ENCODE results near the gene WWC1.
A peak's percentile ranks its signal among the peaks of the same experiment; 100 is the strongest.

WWC1 gene

DNA sequence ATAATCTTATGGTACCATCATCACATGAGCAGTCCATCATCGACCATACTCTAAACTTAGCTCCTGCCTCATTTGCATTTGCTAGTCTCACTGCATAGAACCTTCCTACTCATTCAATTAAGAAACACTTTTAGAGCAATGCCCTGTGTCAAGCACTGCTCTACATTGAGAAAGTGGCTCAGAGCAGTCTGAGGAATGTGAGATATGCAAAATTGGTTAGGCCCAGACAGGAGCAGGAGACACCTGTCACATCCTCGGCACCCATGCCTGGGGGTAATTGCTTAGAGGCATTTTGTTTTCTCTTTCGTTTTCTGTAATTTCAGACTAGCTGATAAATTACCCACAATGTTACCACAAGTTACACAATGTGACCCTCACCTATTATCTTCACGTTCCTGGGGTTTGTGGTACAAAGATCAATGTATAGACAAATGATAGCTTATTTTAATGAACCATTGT lies 189.9 kb downstream of the WWC1 start:
- no peak overlapping the region for H2AFZ ChIP-seq (ENCODE audit: low read length)
- H4K20me1 ChIP-seq (ENCODE audit: insufficient read depth, low read length) = no peaks in the 10 kb centered on the region
- peak overlapping the region; percentile 70 for H3K4me2 ChIP-seq (ENCODE audit: low read depth, low read length)
- H3K9me2 ChIP-seq (replicated peaks; ENCODE audit: insufficient read depth, low read length) = no peaks in the 10 kb centered on the region
- no peaks in the 10 kb centered on the region for H3K9me3 ChIP-seq (replicated peaks; ENCODE audit: insufficient read depth, low read length)
- no peaks in the 10 kb centered on the region for H3K36me3 ChIP-seq (replicated peaks; ENCODE audit: insufficient read depth, low read length)
- H3K9ac ChIP-seq (ENCODE audit: low read length) = peak overlapping the region; percentile 8; the same call in 1 of the 2 replicates
- peaks cover 24% of the 10 kb centered on the region for H3K4me1 ChIP-seq (ENCODE audit: low read length)
- H3F3A ChIP-seq (ENCODE audit: insufficient read depth, low read length) = peaks cover 21% of the 10 kb centered on the region
- no peak for TF ChIP-seq CTCF (IDR thresholded peaks at IDR 0.05; ENCODE audit: low read length)
- no peak for TF ChIP-seq EZH2phosphoT487 (IDR thresholded peaks at IDR 0.05; ENCODE audit: low read length)
- no peak for TF ChIP-seq EZH2 (optimal IDR thresholded peaks at IDR 0.05; ENCODE audit: low read depth, low read length)
- H3K4me3 ChIP-seq (ENCODE audit: low read length) = peak overlapping the region; percentile 37
- peak overlapping the region; percentile 67; the same call in 1 of the 2 replicates for H3K27ac ChIP-seq (ENCODE audit: low read length)
- H3K27me3 ChIP-seq (replicated peaks; ENCODE audit: insufficient read depth, low read length) = no peaks in the 10 kb centered on the region
- H3K79me2 ChIP-seq (ENCODE audit: low read length) = peaks cover 1% of the 10 kb centered on the region
- peak; percentile 97 for DNase-seq

- Histone ChIP-seq H3K4me2 (ENCODE audit: low read depth, low read length) (peak overlapping the region; percentile 70), H3F3A (ENCODE audit: insufficient read depth, low read length) (peaks cover 21% of the 10 kb centered on the region), H3K27me3 (replicated peaks; ENCODE audit: insufficient read depth, low read length) (no peaks in the 10 kb centered on the region), H3K27ac (ENCODE audit: low read length) (peak overlapping the region; percentile 67; the same call in 1 of the 2 replicates), H3K9ac (ENCODE audit: low read length) (no peak overlapping the region), H2AFZ (ENCODE audit: low read length) (no peak overlapping the region), H4K20me1 (ENCODE audit: insufficient read depth, low read length) (no peaks in the 10 kb centered on the region), H3K79me2 (ENCODE audit: low read length) (peaks cover 11% of the 10 kb centered on the region), H3K36me3 (replicated peaks; ENCODE audit: insufficient read depth, low read length) (no peaks in the 10 kb centered on the region), H3K4me1 (ENCODE audit: low read length) (peaks cover 25% of the 10 kb centered on the region), H3K4me3 (ENCODE audit: low read length) (0 out of 2 replicates have a peak overlapping the region, but pooled peaks have one; percentile 37), H3K9me2 (replicated peaks; ENCODE audit: insufficient read depth, low read length) (no peaks in the 10 kb centered on the region), H3K9me3 (replicated peaks; ENCODE audit: insufficient read depth, low read length) (no peaks in the 10 kb centered on the region)
- DNase-seq = peak; percentile 23
- TF ChIP-seq EZH2phosphoT487 (IDR thresholded peaks at IDR 0.05; ENCODE audit: low read length) = no peak
- no peak for TF ChIP-seq EZH2 (optimal IDR thresholded peaks at IDR 0.05; ENCODE audit: low read depth, low read length)
- no peak for TF ChIP-seq CTCF (IDR thresholded peaks at IDR 0.05; ENCODE audit: low read length)
Observed at GRCh38 chr5:168482361-168482760, 190.9 kb downstream of the WWC1 start.

- no peaks in the 10 kb centered on the region for H3K27me3 ChIP-seq (replicated peaks; ENCODE audit: insufficient read depth, low read length)
- H4K20me1 ChIP-seq (ENCODE audit: insufficient read depth, low read length) = no peaks in the 10 kb centered on the region
- H3K4me3 ChIP-seq (ENCODE audit: low read length) = peak within 1 kb of the TSS; percentile 98
- peaks cover 24% of the 10 kb centered on the region for H3K4me1 ChIP-seq (ENCODE audit: low read length)
- peak within 1 kb of the TSS; percentile 89 for H3K4me2 ChIP-seq (ENCODE audit: low read depth, low read length)
- TF ChIP-seq EZH2 (optimal IDR thresholded peaks at IDR 0.05; ENCODE audit: low read depth, low read length) (no peak), CTCF (IDR thresholded peaks at IDR 0.05; ENCODE audit: low read length) (peak; percentile 94)
- peak; percentile 94 for DNase-seq
- H3K9me2 ChIP-seq (replicated peaks; ENCODE audit: insufficient read depth, low read length) = no peaks in the 10 kb centered on the region
- peaks cover 9% of the 10 kb centered on the region for H3F3A ChIP-seq (ENCODE audit: insufficient read depth, low read length)
- no peaks in the 10 kb centered on the region for H3K36me3 ChIP-seq (replicated peaks; ENCODE audit: insufficient read depth, low read length)
- peak within 1 kb of the TSS; percentile 17; the same call in 1 of the 2 replicates for H3K27ac ChIP-seq (ENCODE audit: low read length)
- peaks cover 19% of the 10 kb centered on the region for H3K79me2 ChIP-seq (ENCODE audit: low read length)
- H3K9me3 ChIP-seq (replicated peaks; ENCODE audit: insufficient read depth, low read length) = no peaks in the 10 kb centered on the region
- peak within 1 kb of the TSS; percentile 91 for H2AFZ ChIP-seq (ENCODE audit: low read length)
- peak within 1 kb of the TSS; percentile 69 for H3K9ac ChIP-seq (ENCODE audit: low read length)
Observed at GRCh38 chr5:168486136-168486879, 194.9 kb downstream of the WWC1 start, which contains the start of gene RARS1. Gene RARS1, plus strand, starts transcription at chr5:168486471. Its CDS starts 28 bp downstream, at chr5:168486499.
